Measurements from ENCODE around the gene AFMID. TPM values are rescaled to one million over a fixed set of nuclear protein-coding genes. Genes with fewer than 3 reads are reported as not detected.

The AFMID gene
- total and polyA plus RNA-seq, 2 of the 13 experiments (the other 11 are each of a cell fraction or from before 2014, with no cell fraction given), result 249 to 270 TPM

DNA sequence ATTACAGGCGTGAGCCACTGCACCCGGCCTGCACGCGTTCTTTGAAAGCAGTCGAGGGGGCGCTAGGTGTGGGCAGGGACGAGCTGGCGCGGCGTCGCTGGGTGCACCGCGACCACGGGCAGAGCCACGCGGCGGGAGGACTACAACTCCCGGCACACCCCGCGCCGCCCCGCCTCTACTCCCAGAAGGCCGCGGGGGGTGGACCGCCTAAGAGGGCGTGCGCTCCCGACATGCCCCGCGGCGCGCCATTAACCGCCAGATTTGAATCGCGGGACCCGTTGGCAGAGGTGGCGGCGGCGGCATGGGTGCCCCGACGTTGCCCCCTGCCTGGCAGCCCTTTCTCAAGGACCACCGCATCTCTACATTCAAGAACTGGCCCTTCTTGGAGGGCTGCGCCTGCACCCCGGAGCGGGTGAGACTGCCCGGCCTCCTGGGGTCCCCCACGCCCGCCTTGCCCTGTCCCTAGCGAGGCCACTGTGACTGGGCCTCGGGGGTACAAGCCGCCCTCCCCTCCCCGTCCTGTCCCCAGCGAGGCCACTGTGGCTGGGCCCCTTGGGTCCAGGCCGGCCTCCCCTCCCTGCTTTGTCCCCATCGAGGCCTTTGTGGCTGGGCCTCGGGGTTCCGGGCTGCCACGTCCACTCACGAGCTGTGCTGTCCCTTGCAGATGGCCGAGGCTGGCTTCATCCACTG lies 27.0 kb downstream of the AFMID start, which contains the start of gene BIRC5 (continued):
- TF ChIP-seq, protein P1, sequence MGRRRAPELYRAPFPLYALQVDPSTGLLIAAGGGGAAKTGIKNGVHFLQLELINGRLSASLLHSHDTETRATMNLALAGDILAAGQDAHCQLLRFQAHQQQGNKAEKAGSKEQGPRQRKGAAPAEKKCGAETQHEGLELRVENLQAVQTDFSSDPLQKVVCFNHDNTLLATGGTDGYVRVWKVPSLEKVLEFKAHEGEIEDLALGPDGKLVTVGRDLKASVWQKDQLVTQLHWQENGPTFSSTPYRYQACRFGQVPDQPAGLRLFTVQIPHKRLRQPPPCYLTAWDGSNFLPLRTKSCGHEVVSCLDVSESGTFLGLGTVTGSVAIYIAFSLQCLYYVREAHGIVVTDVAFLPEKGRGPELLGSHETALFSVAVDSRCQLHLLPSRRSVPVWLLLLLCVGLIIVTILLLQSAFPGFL (CRISPR knock-in tag; IDR thresholded peaks at IDR 0.05), result 0 out of 2 replicates have a peak, but pooled peaks have one; percentile 75
- peak; percentile 85; the same call in 1 of the 2 replicates for TF ChIP-seq ZNF780A (CRISPR knock-in tag; IDR thresholded peaks at IDR 0.05)
- TF ChIP-seq YEATS2 (CRISPR knock-in tag; IDR thresholded peaks at IDR 0.05; ENCODE audit: borderline replicate concordance), result peak; percentile 92
- peak; percentile 34 for TF ChIP-seq PHF5A (CRISPR knock-in tag; IDR thresholded peaks at IDR 0.05; ENCODE audit: low read depth, unreplicated experiment)
- TF ChIP-seq, protein P2, sequence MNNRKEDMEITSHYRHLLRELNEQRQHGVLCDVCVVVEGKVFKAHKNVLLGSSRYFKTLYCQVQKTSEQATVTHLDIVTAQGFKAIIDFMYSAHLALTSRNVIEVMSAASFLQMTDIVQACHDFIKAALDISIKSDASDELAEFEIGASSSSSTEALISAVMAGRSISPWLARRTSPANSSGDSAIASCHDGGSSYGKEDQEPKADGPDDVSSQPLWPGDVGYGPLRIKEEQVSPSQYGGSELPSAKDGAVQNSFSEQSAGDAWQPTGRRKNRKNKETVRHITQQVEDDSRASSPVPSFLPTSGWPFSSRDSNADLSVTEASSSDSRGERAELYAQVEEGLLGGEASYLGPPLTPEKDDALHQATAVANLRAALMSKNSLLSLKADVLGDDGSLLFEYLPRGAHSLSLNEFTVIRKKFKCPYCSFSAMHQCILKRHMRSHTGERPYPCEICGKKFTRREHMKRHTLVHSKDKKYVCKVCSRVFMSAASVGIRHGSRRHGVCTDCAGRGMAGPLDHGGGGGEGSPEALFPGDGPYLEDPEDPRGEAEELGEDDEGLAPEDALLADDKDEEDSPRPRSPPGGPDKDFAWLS (CRISPR knock-in tag; IDR thresholded peaks at IDR 0.05; ENCODE audit: borderline replicate concordance), result peak; percentile 97; the same call in 1 of the 2 replicates
- TF ChIP-seq, protein P3, sequence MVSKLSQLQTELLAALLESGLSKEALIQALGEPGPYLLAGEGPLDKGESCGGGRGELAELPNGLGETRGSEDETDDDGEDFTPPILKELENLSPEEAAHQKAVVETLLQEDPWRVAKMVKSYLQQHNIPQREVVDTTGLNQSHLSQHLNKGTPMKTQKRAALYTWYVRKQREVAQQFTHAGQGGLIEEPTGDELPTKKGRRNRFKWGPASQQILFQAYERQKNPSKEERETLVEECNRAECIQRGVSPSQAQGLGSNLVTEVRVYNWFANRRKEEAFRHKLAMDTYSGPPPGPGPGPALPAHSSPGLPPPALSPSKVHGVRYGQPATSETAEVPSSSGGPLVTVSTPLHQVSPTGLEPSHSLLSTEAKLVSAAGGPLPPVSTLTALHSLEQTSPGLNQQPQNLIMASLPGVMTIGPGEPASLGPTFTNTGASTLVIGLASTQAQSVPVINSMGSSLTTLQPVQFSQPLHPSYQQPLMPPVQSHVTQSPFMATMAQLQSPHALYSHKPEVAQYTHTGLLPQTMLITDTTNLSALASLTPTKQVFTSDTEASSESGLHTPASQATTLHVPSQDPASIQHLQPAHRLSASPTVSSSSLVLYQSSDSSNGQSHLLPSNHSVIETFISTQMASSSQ (IDR thresholded peaks at IDR 0.05; ENCODE audit: low read depth), result no peak
- TF ChIP-seq, protein P3 (CRISPR knock-in tag; IDR thresholded peaks at IDR 0.05; ENCODE audit: borderline replicate concordance), result peak; percentile 86
- TF ChIP-seq IKZF1 (IDR thresholded peaks at IDR 0.05), result no peak
- no peak for TF ChIP-seq ZNF720 (CRISPR knock-in tag; IDR thresholded peaks at IDR 0.05)
- no peak for TF ChIP-seq ZNF562 (CRISPR knock-in tag; IDR thresholded peaks at IDR 0.05; ENCODE audit: borderline replicate concordance)
- no peak for TF ChIP-seq ZNF136 (CRISPR knock-in tag; IDR thresholded peaks at IDR 0.05; ENCODE audit: low read depth)
- TF ChIP-seq, protein P4, sequence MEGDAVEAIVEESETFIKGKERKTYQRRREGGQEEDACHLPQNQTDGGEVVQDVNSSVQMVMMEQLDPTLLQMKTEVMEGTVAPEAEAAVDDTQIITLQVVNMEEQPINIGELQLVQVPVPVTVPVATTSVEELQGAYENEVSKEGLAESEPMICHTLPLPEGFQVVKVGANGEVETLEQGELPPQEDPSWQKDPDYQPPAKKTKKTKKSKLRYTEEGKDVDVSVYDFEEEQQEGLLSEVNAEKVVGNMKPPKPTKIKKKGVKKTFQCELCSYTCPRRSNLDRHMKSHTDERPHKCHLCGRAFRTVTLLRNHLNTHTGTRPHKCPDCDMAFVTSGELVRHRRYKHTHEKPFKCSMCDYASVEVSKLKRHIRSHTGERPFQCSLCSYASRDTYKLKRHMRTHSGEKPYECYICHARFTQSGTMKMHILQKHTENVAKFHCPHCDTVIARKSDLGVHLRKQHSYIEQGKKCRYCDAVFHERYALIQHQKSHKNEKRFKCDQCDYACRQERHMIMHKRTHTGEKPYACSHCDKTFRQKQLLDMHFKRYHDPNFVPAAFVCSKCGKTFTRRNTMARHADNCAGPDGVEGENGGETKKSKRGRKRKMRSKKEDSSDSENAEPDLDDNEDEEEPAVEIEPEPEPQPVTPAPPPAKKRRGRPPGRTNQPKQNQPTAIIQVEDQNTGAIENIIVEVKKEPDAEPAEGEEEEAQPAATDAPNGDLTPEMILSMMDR (CRISPR knock-in tag; IDR thresholded peaks at IDR 0.05), result peak; percentile 42
- TF ChIP-seq, protein P5, sequence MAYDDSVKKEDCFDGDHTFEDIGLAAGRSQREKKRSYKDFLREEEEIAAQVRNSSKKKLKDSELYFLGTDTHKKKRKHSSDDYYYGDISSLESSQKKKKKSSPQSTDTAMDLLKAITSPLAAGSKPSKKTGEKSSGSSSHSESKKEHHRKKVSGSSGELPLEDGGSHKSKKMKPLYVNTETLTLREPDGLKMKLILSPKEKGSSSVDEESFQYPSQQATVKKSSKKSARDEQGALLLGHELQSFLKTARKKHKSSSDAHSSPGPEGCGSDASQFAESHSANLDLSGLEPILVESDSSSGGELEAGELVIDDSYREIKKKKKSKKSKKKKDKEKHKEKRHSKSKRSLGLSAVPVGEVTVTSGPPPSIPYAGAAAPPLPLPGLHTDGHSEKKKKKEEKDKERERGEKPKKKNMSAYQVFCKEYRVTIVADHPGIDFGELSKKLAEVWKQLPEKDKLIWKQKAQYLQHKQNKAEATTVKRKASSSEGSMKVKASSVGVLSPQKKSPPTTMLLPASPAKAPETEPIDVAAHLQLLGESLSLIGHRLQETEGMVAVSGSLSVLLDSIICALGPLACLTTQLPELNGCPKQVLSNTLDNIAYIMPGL (CRISPR knock-in tag; IDR thresholded peaks at IDR 0.05; ENCODE audit: borderline replicate concordance in 1 of 2, low read depth in 1 of 2), result peak; percentile 84; a peak in 3 of 4 replicates
- TF ChIP-seq CAMTA2 (CRISPR knock-in tag; IDR thresholded peaks at IDR 0.05; ENCODE audit: borderline replicate concordance), result no peak
- TF ChIP-seq RNF2 (conservative IDR thresholded peaks at IDR 0.05; ENCODE audit: low read depth), result peak; percentile 78
- no peak for TF ChIP-seq XBP1 (CRISPR knock-in tag; IDR thresholded peaks at IDR 0.05)
- TF ChIP-seq TMF1 (CRISPR knock-in tag; IDR thresholded peaks at IDR 0.05; ENCODE audit: low read depth), result peak; percentile 87
- TF ChIP-seq FLYWCH1 (CRISPR knock-in tag; IDR thresholded peaks at IDR 0.05), result peak; percentile 64; the same call in 1 of the 2 replicates

Data from HepG2 (cell line).